Ishikawa (cell line): ENCODE data around the gene ATG7.

Source experiments
- CREB1 ChIP-seq: IDR thresholded peaks from 2 replicates; pipeline ENCODE4 v1.6.1; 2012; ENCODE audit warnings: low read depth
- EGR1 ChIP-seq: IDR thresholded peaks from 2 replicates; pipeline ENCODE4 v1.6.1; 2012
- EP300 ChIP-seq: IDR thresholded peaks from 2 replicates; pipeline ENCODE4 v1.6.1; 2012; ENCODE audit warnings: borderline replicate concordance
- RAD21 ChIP-seq: IDR thresholded peaks from 2 replicates; pipeline ENCODE4 v1.6.1; 2012; ENCODE audit warnings: low read depth
- TAF1 ChIP-seq: IDR thresholded peaks from 2 replicates; pipeline ENCODE4 v1.6.1; 2012; ENCODE audit warnings: low read depth, mild to moderate bottlenecking
- TCF12 ChIP-seq: IDR thresholded peaks from 2 replicates; pipeline ENCODE4 v1.6.1; 2012; ENCODE audit warnings: low read depth
- TEAD4 ChIP-seq: IDR thresholded peaks from 2 replicates; pipeline ENCODE4 v1.6.1; 2012
- YY1 ChIP-seq: IDR thresholded peaks from 2 replicates; pipeline ENCODE4 v1.6.1; 2012; ENCODE audit warnings: low read depth
- ZBTB7A ChIP-seq: IDR thresholded peaks from 2 replicates; pipeline ENCODE4 v1.6.1; 2012; ENCODE audit warnings: low read depth

- TF ChIP-seq EGR1 = no peak
- no peak for TF ChIP-seq YY1
- TF ChIP-seq TAF1 = no peak
- no peak for TF ChIP-seq TCF12
- TF ChIP-seq EP300 = no peak
- no peak for TF ChIP-seq TEAD4
- TF ChIP-seq ZBTB7A = no peak
- no peak for TF ChIP-seq CREB1
- no peak for TF ChIP-seq RAD21
These were observed 108.9 kb downstream of the ATG7 start for GRCh38 chr3:11381141-11381540.
